H1 (cell line): ENCODE measurements around the gene DBF4B. TPM values are rescaled to one million over a fixed set of nuclear protein-coding genes. Genes with fewer than 3 reads are reported as not detected.

Source experiments
- CTCF ChIA-PET: fragments of 300-600 bp; sonication (Branson Sonifier 250); formaldehyde crosslinking; loops from one replicate; lab custom pipeline; 2021; ENCODE audit not compliant: partially characterized antibody; lab: Charles Lee
- POLR2A ChIA-PET: fragments of 300-600 bp; sonication (Branson Sonifier 250); formaldehyde crosslinking; loops from one replicate; lab custom pipeline; 2021; ENCODE audit warnings: inconsistent platforms; ENCODE audit not compliant: partially characterized antibody; lab: Charles Lee
- DNase-seq, 2 experiments: peaks; one replicate each; pipeline versions ENCODE4 v3.0.0 to v3.0.0-alpha.2; 2010 to 2022; ENCODE audit warnings: low spot score in 2 of 2, low read depth in 1 of 2, mixed read lengths in 1 of 2
- FAIRE-seq: peaks from 2 replicates; lab custom pipeline; 2011; peaks lifted over from hg19 to GRCh38; lab: Jason Lieb, UNC
- H2AFZ ChIP-seq: 2 replicates; pipeline ENCODE4 v1.8.1; 2012; ENCODE audit warnings: low read length, inconsistent platforms
- H2AK5ac ChIP-seq: 2 replicates; pipeline ENCODE4 v1.6.1; 2013; ENCODE audit warnings: low read depth, low read length
- H2BK120ac ChIP-seq: replicated peaks from 2 replicates; pipeline ENCODE3; 2013; ENCODE audit warnings: low read depth, low read length, inconsistent platforms
- H2BK12ac ChIP-seq: 2 replicates; pipeline ENCODE4 v1.6.1; 2013; ENCODE audit warnings: low read depth, low read length
- H2BK15ac ChIP-seq: 2 replicates; pipeline ENCODE4 v1.6.1; 2013; ENCODE audit warnings: low read length
- H2BK20ac ChIP-seq: 2 replicates; pipeline ENCODE4 v1.6.1; 2013; ENCODE audit warnings: low read length
- H2BK5ac ChIP-seq: 2 replicates; pipeline ENCODE4 v1.6.1; 2013; ENCODE audit warnings: low read depth, low read length
- H3K14ac ChIP-seq: 2 replicates; pipeline ENCODE4 v1.6.1; 2013; ENCODE audit warnings: inconsistent platforms; ENCODE audit not compliant: insufficient read length
- H3K18ac ChIP-seq: 2 replicates; pipeline ENCODE4 v1.6.1; 2013; ENCODE audit warnings: low read length; ENCODE audit errors: extremely low read depth
- H3K23ac ChIP-seq: 2 replicates; pipeline ENCODE4 v1.6.1; 2013; ENCODE audit warnings: inconsistent platforms; ENCODE audit not compliant: insufficient read length
- H3K23me2 ChIP-seq: 2 replicates; pipeline ENCODE4 v1.6.1; 2013; ENCODE audit warnings: low read depth, low read length
- H3K27ac ChIP-seq: 2 replicates; pipeline ENCODE4 v1.6.1; 2011; ENCODE audit warnings: low read depth, low read length, inconsistent platforms
- H3K27me3 ChIP-seq, 4 experiments: replicated peaks in 1 of 4; 1 replicate in 1 of 4; 2 replicates in 3 of 4; pipeline versions ENCODE4 v1.6.1 to v1.8.1; 2011 to 2013; ENCODE audit warnings: low read length in 3 of 4, mild to moderate bottlenecking in 3 of 4, inconsistent platforms in 2 of 4, mixed read lengths in 2 of 4, moderate library complexity in 1 of 4; ENCODE audit not compliant: control insufficient read depth in 3 of 4, insufficient read depth in 3 of 4; ENCODE audit errors: extremely low read depth in 1 of 4
- H3K36me3 ChIP-seq, 4 experiments: 2 replicates each; pipeline versions ENCODE4 v1.6.1 to v1.8.1; 2011 to 2013; ENCODE audit warnings: mild to moderate bottlenecking in 4 of 4, low read length in 3 of 4, moderate library complexity in 2 of 4, control low read depth in 1 of 4, inconsistent platforms in 1 of 4; ENCODE audit not compliant: insufficient read depth in 4 of 4, control insufficient read depth in 2 of 4
- H3K4ac ChIP-seq: replicated peaks from 2 replicates; pipeline ENCODE3; 2013; ENCODE audit warnings: low read length, low read depth, mixed read lengths, inconsistent platforms; ENCODE audit not compliant: insufficient read length
- H3K4me1 ChIP-seq, 4 experiments: replicated peaks in 1 of 4; 1 replicate in 1 of 4; 2 replicates in 3 of 4; pipeline versions ENCODE4 v1.6.1 to v1.8.1; 2011 to 2013; ENCODE audit warnings: low read length in 3 of 4, inconsistent platforms in 2 of 4, mixed read lengths in 1 of 4; ENCODE audit not compliant: insufficient read depth in 4 of 4, control insufficient read depth in 3 of 4
- H3K4me2 ChIP-seq, 2 experiments: 2 replicates each; pipeline versions ENCODE4 v1.6.1 to v1.8.1; 2011 to 2013; ENCODE audit warnings: low read depth in 2 of 2, low read length in 2 of 2, control low read depth in 1 of 2, inconsistent platforms in 1 of 2, mild to moderate bottlenecking in 1 of 2; ENCODE audit not compliant: insufficient read depth in 1 of 2
- H3K4me3 ChIP-seq, 4 experiments: fragments of 200-600, 300-600 bp in 1 of 4; sonication (generic), shearing (Covaris generic), sonication (Bioruptor Twin) in 1 of 4; 2 replicates each; pipeline versions ENCODE4 v1.5.1 to v1.8.1; 2011 to 2016; ENCODE audit warnings: low read length in 4 of 4, low read depth in 3 of 4, control low read depth in 2 of 4, inconsistent platforms in 2 of 4, mild to moderate bottlenecking in 2 of 4, mixed read lengths in 1 of 4, moderate library complexity in 1 of 4; ENCODE audit not compliant: insufficient read depth in 2 of 4; ENCODE audit errors: extremely low read depth in 1 of 4
- H3K56ac ChIP-seq: replicated peaks from 2 replicates; pipeline ENCODE3; 2013; ENCODE audit warnings: low read depth, mild to moderate bottlenecking, mixed read lengths, low read length, inconsistent platforms; ENCODE audit not compliant: insufficient read length
- H3K79me1 ChIP-seq: 2 replicates; pipeline ENCODE4 v1.6.1; 2013; ENCODE audit warnings: low read depth, low read length, control low read depth
- H3K79me2 ChIP-seq, 2 experiments: 2 replicates each; pipeline versions ENCODE4 v1.6.1 to v1.8.1; 2012 to 2013; ENCODE audit warnings: low read length in 2 of 2, mild to moderate bottlenecking in 2 of 2, inconsistent platforms in 1 of 2; ENCODE audit not compliant: insufficient read depth in 2 of 2, control insufficient read depth in 1 of 2
- H3K9ac ChIP-seq, 4 experiments: replicated peaks in 1 of 4; 1 replicate in 1 of 4; 2 replicates in 3 of 4; pipeline versions ENCODE4 v1.6.1 to v1.8.1; 2011 to 2013; ENCODE audit warnings: low read depth in 3 of 4, low read length in 3 of 4, control low read depth in 2 of 4, mild to moderate bottlenecking in 2 of 4, moderate library complexity in 2 of 4, inconsistent platforms in 1 of 4; ENCODE audit errors: extremely low read depth in 1 of 4
- H3K9me3 ChIP-seq, 2 experiments: 2 replicates each; pipeline versions ENCODE4 v1.6.1 to v1.8.1; 2012 to 2013; ENCODE audit warnings: mild to moderate bottlenecking in 2 of 2, moderate library complexity in 2 of 2, control low read depth in 1 of 2, inconsistent platforms in 1 of 2, low read depth in 1 of 2, low read length in 1 of 2, mixed read lengths in 1 of 2; ENCODE audit not compliant: insufficient read depth in 2 of 2
- H4K20me1 ChIP-seq, 2 experiments: replicated peaks in 1 of 2; 2 replicates each; pipeline versions ENCODE3 to v1.8.1; 2011 to 2013; ENCODE audit warnings: inconsistent platforms in 2 of 2, low read length in 2 of 2, mild to moderate bottlenecking in 1 of 2; ENCODE audit not compliant: insufficient read depth in 2 of 2, control insufficient read depth in 1 of 2
- H4K5ac ChIP-seq: 2 replicates; pipeline ENCODE4 v1.6.1; 2013; ENCODE audit warnings: low read length, low read depth, mixed read lengths, inconsistent platforms; ENCODE audit not compliant: insufficient read length
- H4K8ac ChIP-seq: 2 replicates; pipeline ENCODE4 v1.8.0; 2013; ENCODE audit warnings: mild to moderate bottlenecking, moderate library complexity, low read length, inconsistent platforms; ENCODE audit not compliant: insufficient read depth; ENCODE audit errors: extremely low read depth
- H4K91ac ChIP-seq: replicated peaks from 2 replicates; pipeline ENCODE3; 2013; ENCODE audit warnings: low read length, mixed read lengths, inconsistent platforms; ENCODE audit not compliant: insufficient read length
- EP300 ChIP-seq, 2 experiments: IDR thresholded peaks; 1 replicate in 1 of 2; 2 replicates in 1 of 2; pipeline ENCODE4 v1.6.1; 2011 to 2012; ENCODE audit warnings: low read depth in 2 of 2, low read length in 2 of 2, mild to moderate bottlenecking in 2 of 2, borderline replicate concordance in 1 of 2, inconsistent platforms in 1 of 2, moderate library complexity in 1 of 2
- GABPA ChIP-seq: IDR thresholded peaks from 2 replicates; pipeline ENCODE4 v1.6.1; 2011; ENCODE audit warnings: mild to moderate bottlenecking, low read length, moderate library complexity, borderline replicate concordance; ENCODE audit not compliant: insufficient read depth
- GTF2F1 ChIP-seq: IDR thresholded peaks from 2 replicates; pipeline ENCODE4 v1.6.1; 2012; ENCODE audit warnings: low read depth, low read length, improper control_type of control experiment, borderline replicate concordance
- KDM1A ChIP-seq: fragments of 200-600, 300-600 bp; sonication (generic); IDR thresholded peaks from 2 replicates; pipeline ENCODE4 v1.7.1; 2016; ENCODE audit warnings: mild to moderate bottlenecking, low read length, borderline replicate concordance
- KDM5A ChIP-seq: fragments of 200-600 bp; IDR thresholded peaks from 2 replicates; pipeline ENCODE4 v1.7.1; 2012; ENCODE audit warnings: mild to moderate bottlenecking, low read length, inconsistent platforms, mixed read lengths
- POU5F1 ChIP-seq: IDR thresholded peaks from 2 replicates; pipeline ENCODE4 v1.6.1; 2011; ENCODE audit warnings: low read depth, mild to moderate bottlenecking, low read length, moderate library complexity
- RAD21 ChIP-seq, 2 experiments: IDR thresholded peaks in 1 of 2; conservative IDR thresholded peaks in 1 of 2; 2 replicates each; pipeline ENCODE4 v1.6.1; 2011; ENCODE audit warnings: low read depth in 2 of 2, low read length in 2 of 2, improper control_type of control experiment in 1 of 2, inconsistent platforms in 1 of 2, mild to moderate bottlenecking in 1 of 2, moderate library complexity in 1 of 2
- SIRT6 ChIP-seq: IDR thresholded peaks from one replicate; pipeline ENCODE4 v1.7.1; 2012; ENCODE audit warnings: low read length, inconsistent platforms
- SP1 ChIP-seq: IDR thresholded peaks from 2 replicates; pipeline ENCODE4 v1.6.1; 2011; ENCODE audit warnings: low read depth, low read length
- SUZ12 ChIP-seq: fragments of 200-600 bp; sonication (generic); IDR thresholded peaks from 2 replicates; pipeline ENCODE4 v1.6.1; 2012; ENCODE audit warnings: mild to moderate bottlenecking, inconsistent platforms, low read length, moderate library complexity, mixed read lengths
- TEAD4 ChIP-seq: IDR thresholded peaks from 2 replicates; pipeline ENCODE4 v1.6.1; 2012; ENCODE audit warnings: low read depth, low read length, inconsistent platforms, mixed read lengths
- WGBS, 2 experiments: shearing (Covaris generic) in 1 of 2; methylation state at CpG; one replicate each; pipeline versions ENCODE4 v1.1.6 to v1.1.7; 2013 to 2015; ENCODE audit warnings: low lambda C conversion rate in 2 of 2, mixed read lengths in 2 of 2, inconsistent platforms in 1 of 2, low coverage in 1 of 2, missing lambda C conversion rate in 1 of 2; ENCODE audit not compliant: insufficient replicate concordance in 2 of 2, insufficient coverage in 1 of 2, insufficient read length in 1 of 2; ENCODE audit errors: extremely low coverage in 1 of 2, missing lambda C conversion rate in 1 of 2; 5-methylcytosine and 5-hydroxymethylcytosine counted together
- polyA plus RNA-seq, 7 experiments: library from polyadenylated mRNA; depleted of rRNA in 3 of 7; stranded (reverse) in 5 of 7; unstranded in 2 of 7; fragments of >200 nt in 5 of 7; fragments of 200-250 nt in 2 of 7; gene quantifications; 1 replicate in 5 of 7; 2 replicates in 1 of 7; 4 replicates in 1 of 7; pipeline versions ENCODE4 v1.2.1 to v1.2.3, GENCODE V29; 2011 to 2013; ENCODE audit warnings: missing spikeins in 2 of 7, mixed read lengths in 2 of 7
- total RNA-seq: library from RNA; stranded (reverse); fragmentation: NEBNext Ultra II Directional; extraction: Animal tissue kit (Norgen Biotek cat#: 25700); gene quantifications from 2 replicates; pipeline ENCODE4 v1.2.1, GENCODE V29; 2021
- TF ChIP-seq, protein P1 (sequence below): IDR thresholded peaks from 2 replicates; pipeline ENCODE4 v1.6.1; 2012; ENCODE audit warnings: inconsistent platforms

The DBF4B gene
- total and polyA plus RNA-seq, 2 of the 8 experiments (the other 6 are each of a cell fraction or from before 2014, with no cell fraction given): 20.2 to 26.9 TPM

DNA sequence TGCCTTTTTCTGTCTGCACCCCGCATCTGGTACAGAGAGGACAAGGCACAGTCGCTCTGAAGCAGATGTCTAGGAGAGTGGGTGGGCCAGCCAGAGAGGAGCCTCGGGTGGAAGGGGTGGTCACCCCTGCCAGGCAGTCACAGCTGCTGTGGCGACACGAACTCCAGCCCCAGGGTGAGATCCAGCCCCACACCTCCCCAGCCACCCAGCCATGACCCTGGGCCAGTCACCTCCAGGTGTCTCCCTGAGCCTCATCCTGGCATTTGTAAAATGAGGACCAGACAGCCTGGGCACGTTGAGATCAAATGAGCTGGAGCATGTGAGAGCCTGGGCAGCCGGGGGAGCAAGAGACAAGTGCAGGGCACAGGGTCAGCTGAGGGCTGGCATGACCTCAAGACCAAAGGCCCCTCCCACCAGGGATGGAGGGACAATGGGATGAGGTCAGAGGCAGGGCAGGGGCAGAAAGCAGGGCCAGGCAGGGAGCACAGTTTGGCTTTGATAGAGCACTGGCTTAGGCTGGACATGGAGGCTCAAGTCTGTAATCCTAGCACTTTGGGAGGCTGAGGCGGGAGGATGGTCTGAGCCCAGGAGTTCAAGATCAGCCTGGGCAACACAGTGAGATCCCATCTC is 58.1 kb downstream of the DBF4B start:
- no peak overlapping the region for H3K18ac ChIP-seq
- H3K4me1 ChIP-seq: peaks cover 0 to 13% (median 6%) of the 10 kb centered on the region in 4 experiments; a peak in 6 of 7 replicates
- DNase-seq (no peak), FAIRE-seq (no peak)
- no peak overlapping the region for H3K14ac ChIP-seq
- H3K79me1 ChIP-seq: no peaks in the 10 kb centered on the region
- no peak overlapping the region for H3K4me2 ChIP-seq
- TF ChIP-seq KDM1A: no peak
- no peak for TF ChIP-seq RAD21 (IDR thresholded peaks at IDR 0.05 in 1 of 2, conservative IDR thresholded peaks at IDR 0.05 in 1 of 2; ENCODE audit: low read depth in 2 of 2, low read length in 2 of 2)
- TF ChIP-seq POU5F1: no peak
- TF ChIP-seq GTF2F1: no peak
- TF ChIP-seq GABPA: no peak
- no peak for TF ChIP-seq KDM5A
- TF ChIP-seq TEAD4: no peak
- no peak for TF ChIP-seq SP1
- no peak for TF ChIP-seq SUZ12
- no peak for TF ChIP-seq SIRT6
- TF ChIP-seq, protein P1, sequence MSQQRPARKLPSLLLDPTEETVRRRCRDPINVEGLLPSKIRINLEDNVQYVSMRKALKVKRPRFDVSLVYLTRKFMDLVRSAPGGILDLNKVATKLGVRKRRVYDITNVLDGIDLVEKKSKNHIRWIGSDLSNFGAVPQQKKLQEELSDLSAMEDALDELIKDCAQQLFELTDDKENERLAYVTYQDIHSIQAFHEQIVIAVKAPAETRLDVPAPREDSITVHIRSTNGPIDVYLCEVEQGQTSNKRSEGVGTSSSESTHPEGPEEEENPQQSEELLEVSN: no peak
- TF ChIP-seq EP300 (IDR thresholded peaks at IDR 0.05; ENCODE audit: borderline replicate concordance in 1 of 2, low read depth in 2 of 2, low read length in 2 of 2): no peak
- no peak overlapping the region for H4K5ac ChIP-seq
- H2BK20ac ChIP-seq: no peak overlapping the region
- H3K56ac ChIP-seq: no peak overlapping the region
- no peak overlapping the region for H4K8ac ChIP-seq
- 73% methylated on average over 6 of the region's 8 CpGs; no CpG with 5 or more reads in 1 of the 2 experiments for WGBS, 2 experiments
- H2AK5ac ChIP-seq: no peak overlapping the region
- H2BK120ac ChIP-seq: no peak overlapping the region
- no peaks in the 10 kb centered on the region for H3K23me2 ChIP-seq
- no peak overlapping the region for H2BK15ac ChIP-seq
- H4K20me1 ChIP-seq: peaks cover 0 to 2% of the 10 kb centered on the region in 2 experiments
- no peak overlapping the region for H3K9ac ChIP-seq
- peaks cover 0 to 1% (median under 1%) of the 10 kb centered on the region in 4 experiments; a peak in 1 of 7 replicates for H3K27me3 ChIP-seq
- H2BK12ac ChIP-seq: no peak overlapping the region
- ChIA-PET CTCF (interaction anchor here (0.9 to 26.7 kb wide), 4 partner anchors 11 to 91 kb away, joined by 4 to 577 read pairs (median 7); partner anchors contain the start of gene HIGD1B), POLR2A (interaction anchor here (0.6 to 1.0 kb wide), 3 partner anchors 9 to 82 kb away, joined by 3 to 5 read pairs (median 4); partner anchors contain the start of gene HIGD1B)
- no peak overlapping the region for H4K91ac ChIP-seq
- H3K27ac ChIP-seq: no peak overlapping the region
- H3K4me3 ChIP-seq: no peak overlapping the region
- no peak overlapping the region for H3K23ac ChIP-seq
- H3K79me2 ChIP-seq: no peaks in the 10 kb centered on the region
- no peak overlapping the region for H2AFZ ChIP-seq
- no peaks in the 10 kb centered on the region for H3K36me3 ChIP-seq
- H3K9me3 ChIP-seq: no peaks in the 10 kb centered on the region
- H3K4ac ChIP-seq: no peak overlapping the region
- H2BK5ac ChIP-seq: no peak overlapping the region
